Gastrocnemius medialis (tissue), 4 donors: Measurements from ENCODE around the gene GDPD5.

Experiments used
- POLR2A ChIP-seq, 2 donors: fragments of 450-650 bp; IDR thresholded peaks; one replicate each; pipeline ENCODE4 v1.6.1; 2017; ENCODE audit warnings: antibody characterized with exemption in 2 of 2, mild to moderate bottlenecking in 2 of 2, moderate library complexity in 2 of 2
- TF ChIP-seq, protein P1 (sequence below), 5 experiments: fragments of 450-650 bp in 3 of 5; fragments of 200-600 bp in 2 of 5; sonication (generic) in 2 of 5; IDR thresholded peaks in 4 of 5; conservative IDR thresholded peaks in 1 of 5; 1 replicate in 4 of 5; 2 replicates in 1 of 5; pipeline ENCODE4 v1.5.1; 2016 to 2019; ENCODE audit warnings: antibody characterized with exemption in 5 of 5, mild to moderate bottlenecking in 3 of 5, moderate library complexity in 3 of 5

DNA sequence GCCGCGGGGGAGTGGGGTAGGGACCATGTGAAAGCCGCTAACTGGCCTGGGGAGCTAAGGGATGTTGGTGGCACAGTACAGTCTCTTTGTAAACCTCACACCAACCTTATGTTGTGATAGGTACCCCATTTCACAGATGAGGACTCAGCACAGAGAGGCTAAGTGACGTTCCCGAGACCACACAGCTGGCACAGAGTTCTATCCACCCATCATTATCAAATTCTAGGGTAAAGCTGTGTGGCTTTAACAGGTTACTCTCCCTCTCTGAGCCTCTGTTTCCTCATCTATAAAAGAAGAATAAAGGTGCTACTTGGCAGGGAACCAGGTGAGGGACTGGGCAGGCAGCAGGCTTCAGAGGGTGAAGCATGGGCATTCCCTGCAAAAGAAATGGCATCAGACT is 1.4 kb upstream of the GDPD5 start:
- no peak for TF ChIP-seq POLR2A (IDR thresholded peaks at IDR 0.05)
- TF ChIP-seq, protein P1, sequence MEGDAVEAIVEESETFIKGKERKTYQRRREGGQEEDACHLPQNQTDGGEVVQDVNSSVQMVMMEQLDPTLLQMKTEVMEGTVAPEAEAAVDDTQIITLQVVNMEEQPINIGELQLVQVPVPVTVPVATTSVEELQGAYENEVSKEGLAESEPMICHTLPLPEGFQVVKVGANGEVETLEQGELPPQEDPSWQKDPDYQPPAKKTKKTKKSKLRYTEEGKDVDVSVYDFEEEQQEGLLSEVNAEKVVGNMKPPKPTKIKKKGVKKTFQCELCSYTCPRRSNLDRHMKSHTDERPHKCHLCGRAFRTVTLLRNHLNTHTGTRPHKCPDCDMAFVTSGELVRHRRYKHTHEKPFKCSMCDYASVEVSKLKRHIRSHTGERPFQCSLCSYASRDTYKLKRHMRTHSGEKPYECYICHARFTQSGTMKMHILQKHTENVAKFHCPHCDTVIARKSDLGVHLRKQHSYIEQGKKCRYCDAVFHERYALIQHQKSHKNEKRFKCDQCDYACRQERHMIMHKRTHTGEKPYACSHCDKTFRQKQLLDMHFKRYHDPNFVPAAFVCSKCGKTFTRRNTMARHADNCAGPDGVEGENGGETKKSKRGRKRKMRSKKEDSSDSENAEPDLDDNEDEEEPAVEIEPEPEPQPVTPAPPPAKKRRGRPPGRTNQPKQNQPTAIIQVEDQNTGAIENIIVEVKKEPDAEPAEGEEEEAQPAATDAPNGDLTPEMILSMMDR (IDR thresholded peaks at IDR 0.05 in 4 of 5, conservative IDR thresholded peaks at IDR 0.05 in 1 of 5) = no peak
